Activated CD4-positive, CD25-positive, alpha-beta regulatory T cell treated with anti-CD3 and anti-CD28 coated beads, Interleukin-2, amount 50 U/mL, for 72 hours (primary cell): Measurements from ENCODE around the gene SERINC2.
"Not testable (repeated sequence)": the region's sequence is repeated elsewhere in the genome, so short reads cannot be mapped to it uniquely, and the experiment has no call there.

ENCODE experiments used
- DNase-seq: peaks from one replicate; pipeline ENCODE4 v3.0.0; 2021

SERINC2 gene

DNA sequence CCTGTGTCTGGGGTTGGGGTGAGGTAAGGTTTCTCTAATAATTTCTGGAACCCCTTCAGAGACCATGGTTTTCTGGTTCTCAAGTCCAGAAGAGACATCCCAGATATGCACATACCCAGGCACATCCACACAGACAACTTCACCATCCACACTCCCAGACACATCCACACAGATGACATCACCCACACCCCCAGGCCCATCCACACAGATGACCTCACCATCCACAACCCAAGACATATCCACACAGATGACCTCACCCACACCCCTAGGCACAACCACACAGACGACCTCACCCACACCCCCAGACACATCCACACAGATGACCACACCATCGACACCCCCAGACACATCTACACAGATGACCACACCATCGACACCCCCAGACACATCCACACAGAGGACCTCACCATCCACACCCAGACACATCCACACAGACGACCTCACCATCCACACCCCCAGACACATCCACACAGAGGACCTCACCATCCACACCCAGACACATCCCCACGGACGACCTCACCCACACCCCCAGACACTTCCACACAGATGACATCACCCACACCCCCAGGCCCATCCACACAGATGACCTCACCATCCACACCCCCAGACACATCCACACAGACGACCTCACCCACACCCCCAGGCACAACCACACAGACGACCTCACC lies 26.3 kb upstream of the SERINC2 start:
- not testable (repeated sequence) for DNase-seq

DNA sequence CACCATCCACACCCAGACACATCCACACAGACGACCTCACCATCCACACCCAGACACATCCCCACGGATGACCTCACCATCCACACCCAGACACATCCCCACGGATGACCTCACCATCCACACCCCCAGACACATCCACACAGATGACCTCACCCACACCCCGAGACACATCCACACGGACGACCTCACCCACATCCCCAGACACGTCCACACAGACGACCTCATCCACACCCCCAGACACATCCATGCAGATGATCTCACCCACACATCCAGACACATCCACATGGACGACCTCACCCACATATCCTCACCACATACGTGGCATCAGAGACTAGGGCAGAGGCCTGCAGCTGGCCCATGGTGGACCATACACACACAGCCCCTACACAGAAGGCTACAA lies 25.4 kb upstream of the SERINC2 start:
- no peak for DNase-seq

DNA sequence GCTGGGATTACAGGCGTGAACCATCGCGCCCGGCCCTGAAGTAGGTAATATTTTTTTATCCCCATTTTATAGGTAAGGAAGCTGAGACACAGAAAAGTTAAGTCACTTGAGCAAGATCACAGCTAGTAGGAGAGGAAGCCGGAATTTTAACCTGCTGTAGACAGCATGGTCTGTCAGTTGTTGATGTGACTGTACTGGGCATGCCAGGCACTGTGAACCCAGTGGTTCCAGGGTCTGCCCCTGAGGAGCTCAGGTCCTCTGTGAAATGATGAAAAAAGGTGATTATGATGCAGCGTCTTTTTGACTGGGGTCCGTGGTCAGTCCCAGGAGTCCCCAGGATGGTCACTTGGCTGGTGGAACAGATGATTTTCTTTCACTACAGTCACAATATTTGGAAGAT lies 23.4 kb upstream of the SERINC2 start:
- DNase-seq = no peak

DNA sequence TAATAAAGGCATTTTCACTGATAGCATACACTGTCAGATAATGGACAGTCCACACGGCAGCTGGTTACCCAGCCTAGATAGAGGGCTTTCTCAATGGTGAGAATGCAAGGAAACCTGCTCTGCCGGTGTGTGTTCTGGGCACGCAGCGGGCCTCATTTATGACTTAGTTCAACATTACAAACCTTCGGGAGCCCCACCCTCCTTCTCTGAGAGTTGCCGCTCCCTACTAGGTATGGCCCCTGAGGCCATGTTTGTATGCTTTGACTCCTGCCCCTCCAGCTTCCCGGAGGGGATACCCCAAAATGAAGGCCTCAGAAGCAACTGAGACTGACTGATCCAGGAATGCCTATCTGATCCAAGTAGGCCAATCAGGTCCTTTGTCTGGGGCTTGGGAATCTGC lies 22.9 kb upstream of the SERINC2 start:
- no peak for DNase-seq

DNA sequence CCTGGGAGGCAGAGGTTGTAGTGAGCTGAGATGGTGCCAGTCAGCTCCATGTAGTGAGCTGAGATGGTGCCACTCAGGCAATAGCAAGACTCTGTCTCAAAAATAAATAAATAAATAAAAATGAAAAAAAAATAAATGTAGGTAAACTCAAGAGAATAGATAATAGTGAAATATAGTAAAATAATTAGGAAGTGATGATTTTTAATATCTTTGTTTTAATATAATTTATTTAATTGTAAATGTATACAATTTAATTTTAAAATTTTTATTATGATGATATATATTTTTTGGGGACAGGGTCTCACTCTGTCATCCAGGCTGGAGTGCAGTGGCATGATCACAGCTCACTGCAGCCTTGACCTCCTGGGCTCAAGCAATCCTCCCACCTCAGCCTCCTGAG lies 19.6 kb upstream of the SERINC2 start:
- DNase-seq = no peak

DNA sequence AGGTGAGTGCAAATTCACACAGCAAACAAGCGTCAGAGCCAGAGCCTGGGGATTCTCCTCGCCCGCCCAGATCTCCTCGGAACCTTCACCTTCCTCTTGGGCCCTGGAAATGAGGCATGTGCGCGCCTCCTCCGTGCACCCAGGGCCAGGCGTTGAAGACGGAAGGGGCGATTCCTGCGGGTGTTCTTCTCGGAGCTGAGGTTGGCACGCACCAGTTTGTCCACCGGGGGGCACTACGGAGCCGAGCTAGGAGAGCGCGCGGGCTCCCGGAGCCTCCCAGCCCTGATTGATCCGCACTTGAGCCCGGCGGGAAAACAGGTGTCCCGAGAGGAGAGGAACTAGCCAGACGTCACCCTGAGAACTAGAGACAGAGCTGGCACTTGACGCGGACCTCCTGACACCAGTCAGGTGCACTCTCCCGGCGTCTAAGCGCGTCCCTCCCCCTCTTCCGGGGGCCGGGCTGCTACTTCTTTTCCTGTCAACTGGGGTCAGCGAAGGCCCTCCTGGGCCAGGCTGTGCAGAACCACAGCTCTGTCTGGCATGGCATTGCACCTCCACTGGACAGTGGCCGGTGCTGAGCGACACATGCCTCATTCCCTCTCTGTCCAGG lies 18.3 kb upstream of the SERINC2 start:
- DNase-seq = peak; percentile 84

DNA sequence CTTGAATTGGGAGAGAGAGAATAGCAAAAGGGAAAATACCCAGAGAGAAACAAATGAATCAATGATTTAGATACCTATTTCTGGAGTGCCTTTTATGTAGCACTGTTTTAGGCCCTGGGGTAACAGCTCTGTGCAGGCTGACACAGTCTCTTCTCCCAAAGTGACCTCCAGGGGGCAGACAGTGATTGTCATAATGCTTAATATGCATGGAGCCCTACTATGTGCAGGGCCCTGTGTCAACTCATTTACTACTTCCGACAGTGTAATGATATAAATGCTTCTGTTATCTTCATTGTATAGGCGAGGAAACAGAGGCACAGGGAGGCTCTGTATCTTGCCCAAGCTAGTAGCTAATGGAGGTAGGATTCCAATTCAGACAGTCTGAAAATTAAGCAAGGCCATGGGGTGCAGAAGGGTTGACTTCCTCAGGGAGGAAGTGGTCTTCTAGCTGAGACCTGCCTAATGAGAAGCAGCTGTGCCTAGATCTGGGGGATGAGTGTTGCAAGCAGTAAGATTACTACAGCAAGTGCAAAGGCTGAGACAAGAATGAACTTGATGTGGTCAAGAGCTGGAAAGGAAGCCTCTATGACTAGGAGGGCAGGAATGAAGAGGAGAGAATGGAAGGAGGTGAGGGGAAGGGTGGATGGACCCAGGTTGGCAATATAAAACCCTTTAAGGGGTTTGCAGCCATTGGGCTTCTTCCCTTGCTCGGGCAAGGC lies 16.2 kb upstream of the SERINC2 start:
- DNase-seq = no peak

DNA sequence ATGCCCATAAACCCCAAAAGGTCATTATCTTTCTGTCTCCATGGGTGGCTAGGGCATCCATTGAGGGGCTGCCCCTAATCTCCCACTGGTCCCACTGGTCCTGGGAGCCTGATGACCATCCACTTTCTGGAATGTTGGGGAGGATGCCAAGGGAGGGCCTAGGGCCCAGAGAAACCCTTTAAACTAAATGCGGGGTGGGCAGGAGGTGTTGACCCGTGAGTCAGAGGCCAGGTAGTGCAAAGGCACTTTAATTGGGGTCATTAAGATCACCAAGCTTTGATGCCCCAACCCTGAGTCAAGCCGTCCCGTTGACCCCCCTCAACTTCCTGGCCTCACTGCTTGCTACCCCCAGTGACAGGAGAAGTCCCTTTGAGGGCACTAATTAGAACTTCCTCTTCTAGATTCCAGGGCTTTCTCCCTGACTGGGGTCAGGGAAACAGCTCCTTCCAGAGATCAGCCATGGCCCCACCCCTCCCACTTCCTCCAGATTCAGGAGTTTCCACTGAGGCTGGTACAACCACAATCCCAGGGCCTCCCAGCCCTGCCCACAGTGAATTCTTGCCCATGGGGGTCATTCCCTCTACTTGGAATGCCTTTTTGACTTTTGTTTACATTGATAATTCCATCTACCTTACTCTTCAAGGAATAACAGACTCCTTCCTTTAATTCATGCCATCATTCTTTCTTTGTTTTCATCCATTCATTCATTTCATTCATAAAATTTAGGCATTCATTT lies 15.5 kb upstream of the SERINC2 start:
- no peak for DNase-seq

DNA sequence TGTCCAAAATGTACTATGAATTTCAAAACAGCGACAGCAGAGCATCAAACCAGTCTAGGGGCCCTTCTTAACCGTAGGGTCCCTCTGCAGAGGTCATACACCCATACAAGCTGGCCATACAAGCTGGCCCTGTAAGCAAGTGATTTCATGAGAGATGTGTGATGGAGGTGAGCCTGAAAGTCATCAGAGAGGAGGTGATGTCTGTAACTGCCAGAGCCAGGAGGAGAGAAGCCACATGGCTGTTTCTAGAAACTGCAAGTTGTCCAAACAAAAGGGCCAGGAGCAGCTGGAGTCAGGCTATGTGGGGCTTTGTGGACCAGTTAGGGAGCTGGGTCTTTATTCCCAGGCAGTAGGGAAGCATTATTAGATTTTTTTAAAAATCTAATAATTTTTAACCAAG lies 14.8 kb upstream of the SERINC2 start:
- no peak for DNase-seq

DNA sequence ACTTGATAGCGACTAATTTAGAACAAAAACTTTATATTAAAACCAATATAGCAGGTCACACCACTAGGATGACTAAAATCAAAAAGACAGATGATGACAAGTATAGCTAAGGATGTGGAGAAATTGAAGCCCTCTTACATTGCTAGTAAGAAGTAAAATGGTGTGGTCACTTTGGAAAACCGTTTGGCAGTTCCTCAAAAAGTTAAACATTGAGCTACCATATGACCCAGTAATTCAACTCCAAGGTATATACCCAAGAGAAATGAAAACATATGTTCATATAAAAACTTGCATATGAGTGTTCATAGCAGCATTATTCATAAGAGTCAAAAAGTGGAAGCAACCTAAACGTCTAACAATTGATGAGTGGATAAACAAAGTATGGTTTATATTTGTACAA lies 13.0 kb upstream of the SERINC2 start:
- DNase-seq = no peak

DNA sequence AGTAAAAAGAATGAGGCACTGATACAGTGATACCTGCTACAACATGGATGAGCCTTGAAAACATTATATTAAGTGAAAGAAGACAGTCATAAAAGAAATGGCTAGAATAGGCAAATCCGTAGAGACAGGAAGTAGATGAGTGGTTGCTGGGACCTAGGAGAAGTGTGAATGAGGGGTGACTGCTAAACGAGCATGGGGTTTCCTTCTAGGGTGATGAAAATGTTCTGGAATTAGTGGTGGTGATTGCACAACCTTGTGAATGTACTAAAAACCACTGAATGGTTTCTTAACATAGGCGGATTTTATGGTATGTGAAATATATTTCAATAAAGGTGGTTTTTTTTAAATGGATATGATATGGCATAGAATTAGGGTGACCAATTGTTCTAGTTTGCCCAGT lies 12.6 kb upstream of the SERINC2 start:
- DNase-seq = no peak

DNA sequence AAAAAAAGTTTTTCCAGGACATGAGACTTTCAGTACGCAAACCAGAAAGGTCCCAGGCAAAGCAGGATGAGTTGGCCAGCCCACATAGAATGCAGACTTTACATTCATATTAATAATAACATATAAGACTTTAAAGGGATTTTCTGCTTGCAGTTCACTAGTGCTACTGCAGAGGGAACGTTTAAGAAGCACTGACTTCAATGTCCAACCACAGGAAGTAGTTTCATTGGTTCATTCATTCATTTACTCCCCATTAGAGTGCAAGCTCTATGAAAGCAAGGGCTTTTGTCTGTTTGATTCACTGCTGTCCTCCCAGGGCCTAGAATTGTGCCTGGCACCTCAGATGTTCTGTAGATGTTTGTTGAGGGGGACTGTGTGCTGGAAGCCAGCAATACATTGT lies 11.8 kb upstream of the SERINC2 start:
- no peak for DNase-seq

DNA sequence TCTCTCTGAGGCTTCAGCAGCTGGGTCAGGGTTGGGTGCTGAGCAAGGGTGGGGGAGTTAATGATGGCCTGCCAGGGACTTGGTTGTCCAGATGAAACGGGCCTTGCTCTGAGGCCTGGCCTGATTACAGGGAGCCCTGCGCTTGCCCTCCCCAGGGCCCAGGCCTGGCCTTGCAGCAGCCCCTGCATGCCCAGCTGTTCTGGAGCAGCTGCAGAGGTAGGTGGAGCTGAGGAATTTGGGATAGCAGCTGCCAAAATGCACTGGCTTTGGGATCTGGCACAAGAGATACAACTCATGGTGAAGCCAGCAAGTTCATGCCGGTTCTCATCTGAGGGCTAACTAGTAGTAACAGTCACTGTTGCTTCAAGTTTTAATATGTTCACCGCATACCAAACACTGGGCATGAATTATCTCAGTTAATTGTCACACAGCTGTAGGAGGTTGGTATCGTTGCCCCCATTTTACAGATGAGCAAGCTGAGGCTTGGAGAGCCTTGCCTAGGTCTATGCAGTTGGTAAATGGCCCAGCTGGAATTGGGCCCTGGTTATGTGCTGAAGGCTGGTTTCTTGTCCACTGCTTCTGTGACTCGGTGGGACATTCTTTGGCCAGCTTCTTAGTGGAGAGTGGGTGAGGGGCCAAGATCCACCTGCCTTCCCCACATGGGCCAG lies 7.3 kb upstream of the SERINC2 start:
- DNase-seq = no peak

DNA sequence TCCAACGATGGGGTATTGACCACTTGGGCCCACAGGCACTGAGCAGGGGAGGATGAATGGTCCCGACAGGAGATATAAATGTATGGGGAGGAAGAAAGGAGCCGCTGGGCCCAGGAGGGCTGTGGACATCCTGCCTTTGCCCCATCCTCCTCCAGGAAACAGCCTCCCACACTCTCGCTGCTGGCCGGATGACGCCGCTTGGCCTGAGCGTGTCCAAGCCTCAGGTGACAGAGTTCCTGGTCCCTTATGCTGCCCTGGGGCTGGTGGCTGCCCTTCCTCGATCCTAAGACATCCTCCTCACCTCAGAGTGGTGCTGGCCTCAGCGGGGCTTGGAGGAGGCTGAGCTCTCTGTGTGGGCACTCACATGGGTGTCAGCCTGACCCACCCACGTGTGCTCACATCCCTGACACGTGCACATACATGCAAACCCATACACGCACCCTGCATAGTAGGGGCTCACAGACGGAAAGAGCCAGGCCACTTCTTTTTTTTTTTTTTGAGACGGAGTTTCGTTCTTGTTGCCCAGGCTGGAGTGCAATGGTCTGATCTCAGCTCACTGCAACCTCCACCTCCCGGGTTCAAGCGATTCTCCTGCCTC lies 5.9 kb upstream of the SERINC2 start:
- no peak for DNase-seq

DNA sequence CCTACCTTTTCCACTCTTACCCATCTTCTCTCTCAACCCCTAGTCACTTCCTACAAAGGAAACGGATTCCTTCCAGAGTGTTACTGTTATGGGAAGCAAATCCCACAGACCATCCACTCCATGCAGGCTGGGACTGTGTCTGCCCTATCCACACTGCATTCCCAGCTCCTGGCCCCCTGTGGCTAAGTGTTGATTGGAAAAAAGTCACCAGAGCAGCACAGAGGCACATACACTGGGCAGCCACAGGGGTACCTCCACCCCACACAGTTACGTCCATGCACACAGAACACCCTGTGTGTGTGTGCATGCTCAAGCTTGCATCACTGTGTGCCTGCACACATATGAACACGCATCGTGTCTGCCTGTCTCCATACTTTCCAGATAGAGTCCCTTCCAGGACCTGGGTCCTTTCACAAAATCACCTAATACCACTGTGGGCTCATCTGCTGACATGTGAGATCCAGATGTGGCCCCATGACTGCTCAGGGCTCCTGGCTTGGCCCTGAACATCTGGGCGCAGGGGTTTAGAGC lies 4.2 kb upstream of the SERINC2 start:
- no peak for DNase-seq

DNA sequence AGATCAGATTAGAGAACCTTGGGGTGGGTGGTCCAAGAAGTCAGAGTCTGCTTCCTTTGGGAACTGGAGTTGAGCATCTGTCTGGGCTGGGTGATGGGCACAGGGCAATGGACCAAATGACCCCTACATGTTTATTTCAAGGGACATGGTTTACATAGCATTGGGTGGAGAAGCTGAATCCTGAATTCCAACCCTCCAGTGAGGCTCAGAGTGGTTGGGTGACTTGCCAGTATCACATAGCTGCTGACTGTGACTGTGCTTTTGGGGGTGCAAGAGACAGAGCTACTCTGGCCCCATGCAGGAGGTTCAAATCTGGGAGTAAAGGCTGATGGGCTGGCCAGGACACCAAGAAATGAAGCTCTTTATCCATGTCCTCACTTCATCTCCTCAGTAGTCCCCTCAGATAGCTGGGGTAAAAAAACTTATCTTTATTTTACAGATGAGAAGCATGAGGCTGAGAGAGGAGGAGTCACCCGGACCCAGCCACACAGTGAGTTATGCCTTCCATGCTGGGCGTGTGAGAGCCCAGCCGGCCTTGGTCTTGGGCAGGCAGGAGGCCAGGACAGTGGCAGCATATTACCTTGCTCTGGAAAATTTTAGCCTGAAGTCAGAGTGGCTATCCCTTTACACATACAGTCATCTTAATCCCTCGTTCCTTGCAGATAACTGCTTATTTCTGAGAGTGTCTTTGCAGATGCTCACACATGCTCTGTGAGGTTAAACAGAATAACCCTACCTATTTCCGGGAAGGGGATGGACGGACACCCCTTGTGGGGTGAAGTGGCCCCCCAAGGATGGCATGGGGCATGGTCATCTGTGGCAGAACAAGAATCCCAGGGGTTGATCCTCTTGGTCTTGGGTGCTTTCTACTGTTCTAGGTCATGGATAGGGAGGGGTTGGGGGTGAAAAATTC lies 2.8 kb upstream of the SERINC2 start:
- no peak for DNase-seq

DNA sequence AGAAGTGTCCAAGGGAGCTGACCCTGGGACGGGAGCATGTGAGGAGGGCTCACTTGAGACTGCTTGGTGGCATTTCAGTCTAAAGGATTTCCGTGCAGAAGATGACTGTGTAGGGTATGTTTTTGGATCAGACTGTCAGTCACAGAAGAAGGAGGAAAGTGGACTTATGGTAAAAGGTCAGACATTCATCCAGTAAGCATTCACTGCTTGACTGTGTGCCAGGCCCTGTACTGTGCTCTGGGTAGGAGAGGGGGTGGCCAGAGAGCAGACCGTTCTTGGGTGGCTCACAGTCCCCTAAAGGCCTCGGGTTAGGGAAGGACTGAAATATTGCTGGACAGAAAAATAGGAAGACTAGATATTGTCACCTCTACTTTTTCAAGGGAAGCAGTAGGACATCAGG lies 2.1 kb upstream of the SERINC2 start:
- no peak for DNase-seq

DNA sequence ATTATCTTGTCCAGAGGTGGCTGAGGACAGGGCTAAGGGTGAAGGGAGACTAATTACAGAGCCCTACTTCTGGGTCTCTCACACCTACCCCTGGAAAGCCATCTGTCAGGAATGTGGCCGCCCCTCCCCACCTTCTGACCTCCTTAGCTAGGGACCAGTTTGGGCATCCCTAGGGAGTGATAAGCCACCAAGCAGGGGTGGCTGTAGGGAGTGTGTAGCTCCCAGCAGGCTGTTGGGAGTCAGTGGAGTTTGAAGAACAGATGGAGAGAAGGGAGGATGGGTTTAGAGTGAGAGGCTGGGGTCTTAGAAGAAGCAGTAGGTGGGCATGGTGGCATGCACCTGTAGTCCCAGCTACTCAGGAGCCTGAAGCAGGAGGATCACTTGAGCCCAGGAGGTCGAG lies 808 bp upstream of the SERINC2 start:
- DNase-seq = no peak

DNA sequence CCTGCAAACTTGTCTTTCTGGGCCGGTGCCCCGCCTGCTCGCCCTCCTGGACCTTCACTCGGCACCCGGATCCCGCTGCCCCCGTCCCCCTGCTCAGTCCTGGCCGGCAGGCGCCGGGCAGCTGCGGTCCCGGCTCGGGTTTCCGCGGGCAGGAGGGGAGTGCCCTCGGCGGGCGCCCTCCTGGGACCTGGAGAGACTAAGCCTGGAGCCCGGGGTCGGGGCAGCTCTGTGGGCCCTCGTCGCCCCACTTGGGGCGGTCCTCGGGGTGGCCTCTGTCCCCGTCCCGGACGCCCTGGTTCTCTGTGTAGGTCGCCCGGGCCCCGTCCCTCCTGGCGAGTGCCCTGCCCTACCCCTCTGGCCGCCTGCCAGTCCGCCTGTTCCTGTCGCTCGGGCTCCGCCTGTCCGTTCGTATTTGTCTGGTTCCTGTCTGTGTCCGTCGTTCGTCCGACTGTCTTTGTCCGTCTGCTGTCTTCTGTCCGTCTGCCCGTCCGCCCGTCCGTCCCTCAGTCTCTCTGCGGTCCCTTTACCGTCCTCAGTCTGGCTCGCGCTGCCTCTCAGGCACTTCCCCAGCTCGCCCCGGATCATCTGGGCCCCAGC lies 490 bp downstream of the SERINC2 start:
- DNase-seq = peak; percentile 44

DNA sequence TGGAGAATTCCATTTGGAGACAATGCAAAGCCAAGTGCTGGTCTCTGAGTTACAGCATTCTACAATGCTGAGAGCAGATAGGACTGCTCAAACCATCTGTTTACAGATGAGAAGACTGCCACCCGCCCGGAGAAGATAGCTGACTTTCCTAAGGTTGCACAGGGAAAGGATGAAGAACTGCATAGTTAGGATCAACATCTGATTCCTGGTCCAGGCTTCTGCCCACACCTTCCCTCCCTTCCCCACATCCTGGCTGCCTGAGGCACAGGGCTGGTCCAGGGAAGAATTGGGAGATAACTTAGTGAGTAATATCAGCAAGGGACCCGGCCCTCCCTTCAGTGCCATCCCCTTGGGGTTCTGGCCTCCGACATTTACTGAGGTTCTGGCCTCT lies 2.0 kb downstream of the SERINC2 start:
- no peak for DNase-seq

DNA sequence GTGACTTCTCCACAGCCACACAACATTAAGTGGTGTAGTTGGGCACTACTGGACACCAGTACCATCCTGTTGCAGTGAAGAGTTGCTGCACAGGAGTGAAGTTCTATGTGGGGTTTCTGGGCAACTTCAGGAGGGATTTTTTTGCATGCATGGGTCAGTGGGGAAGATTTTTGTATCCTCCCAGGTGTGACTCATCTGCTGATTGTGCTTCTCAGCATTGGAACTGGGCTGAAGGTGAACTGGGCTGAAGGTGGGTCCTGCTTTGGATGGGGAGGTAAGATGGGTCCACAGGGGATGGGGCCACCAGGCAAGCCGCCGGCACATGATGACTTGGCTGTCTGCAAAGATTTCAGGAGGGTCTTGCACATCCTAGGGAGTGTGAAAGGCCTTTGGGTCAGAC lies 2.6 kb downstream of the SERINC2 start:
- DNase-seq = no peak
